ENCODE results near the gene KRT84. TPM values are rescaled to one million over a fixed set of nuclear protein-coding genes. Genes with fewer than 3 reads are reported as not detected.

Gene KRT84
- total RNA-seq, 1 experiment from 2014 or later: not detected

DNA sequence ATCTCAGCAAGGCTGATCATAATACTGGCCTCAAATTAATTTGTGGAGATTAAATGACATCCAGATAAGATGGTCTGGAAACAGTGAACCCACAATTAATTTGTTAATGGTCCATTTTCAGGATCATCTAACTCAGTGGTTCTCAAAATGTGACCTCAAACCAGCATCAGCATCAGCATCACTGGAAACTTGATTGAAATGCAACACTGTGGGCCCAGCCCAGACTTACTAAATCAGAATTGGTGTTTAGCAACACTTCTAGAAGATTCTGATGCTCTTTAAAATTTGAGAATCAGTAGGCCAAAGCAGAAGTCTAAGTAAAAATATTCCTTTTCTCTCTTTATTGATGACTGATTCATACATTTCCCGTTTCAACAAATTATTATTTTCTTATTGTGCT, 31.3 kb upstream of the KRT84 start:
- ChIA-PET CTCF (interaction anchor here (0.9 kb wide), 1 partner anchor 21 kb away, joined by 5 read pairs; no protein-coding TSS in a partner anchor), RAD21 (ENCODE audit: low non-redundant PET in 1 of 2, low total read pairs in 2 of 2, uncharacterized antibody in 2 of 2, unreplicated experiment in 2 of 2) (no interaction called here)
- intact Hi-C loops (cut with micrococcal nuclease): no loop called here

More for the DNA sequence above, 31.3 kb upstream of the KRT84 start:
- BruUV-seq (replicated peaks): no TSS peak
- no peak overlapping the region for H3K4me3 ChIP-seq (replicated peaks in 1 of 2; ENCODE audit: low read depth in 1 of 2, low read length in 2 of 2)
- H3K27ac ChIP-seq (ENCODE audit: low read depth, low read length): no peak overlapping the region
- peaks cover 0 to 18% of the 10 kb centered on the region in 2 experiments; a peak in 1 of 4 replicates for H3K4me1 ChIP-seq (ENCODE audit: control insufficient read depth in 1 of 2, insufficient read depth in 2 of 2, low read length in 2 of 2)
- DNase-seq (ENCODE audit: low read depth, low spot score) (no peak), ATAC-seq (no peak)
- H3K36me3 ChIP-seq (ENCODE audit: control insufficient read depth in 1 of 2, insufficient read depth in 2 of 2, low read length in 2 of 2): no peaks in the 10 kb centered on the region
- no peak overlapping the region for H2AFZ ChIP-seq (ENCODE audit: low read depth, low read length, poor library complexity, severe bottlenecking)
- no peaks in the 10 kb centered on the region for H4K20me1 ChIP-seq (ENCODE audit: insufficient read depth)
- no peaks in the 10 kb centered on the region for H3K9me2 ChIP-seq (ENCODE audit: insufficient read depth)
- H3K27me3 ChIP-seq (ENCODE audit: insufficient read depth, low read length): no peaks in the 10 kb centered on the region
- no peak overlapping the region for H3K4me2 ChIP-seq (ENCODE audit: low read length)
- no peak overlapping the region for H3K9ac ChIP-seq (ENCODE audit: low read length)
- no peaks in the 10 kb centered on the region for H3K9me3 ChIP-seq (ENCODE audit: control insufficient read depth in 1 of 2, insufficient read depth in 1 of 2, low read depth in 1 of 2, low read length in 2 of 2)
- TF ChIP-seq SIN3A (IDR thresholded peaks at IDR 0.05; ENCODE audit: low read depth) (no peak), CEBPB (IDR thresholded peaks at IDR 0.05; ENCODE audit: low read depth) (no peak), EZH2phosphoT487 (IDR thresholded peaks at IDR 0.05; ENCODE audit: borderline replicate concordance) (no peak), EGR1 (IDR thresholded peaks at IDR 0.05; ENCODE audit: low read depth) (no peak), ZNF274 (IDR thresholded peaks at IDR 0.05; ENCODE audit: low read depth, low read length) (no peak), CBX3 (IDR thresholded peaks at IDR 0.05; ENCODE audit: low read depth) (no peak), ELF1 (IDR thresholded peaks at IDR 0.05; ENCODE audit: borderline replicate concordance, low read depth) (no peak), RAD21 (IDR thresholded peaks at IDR 0.05; ENCODE audit: low read depth) (no peak), SRF (IDR thresholded peaks at IDR 0.05; ENCODE audit: low read depth) (no peak), FOSL1 (IDR thresholded peaks at IDR 0.05; ENCODE audit: low read depth) (no peak), YY1 (IDR thresholded peaks at IDR 0.05; ENCODE audit: extremely low read depth, insufficient replicate concordance, low read depth, low read length) (no peak), EZH2 (IDR thresholded peaks at IDR 0.05) (no peak), TCF7L2 (IDR thresholded peaks at IDR 0.05; ENCODE audit: borderline replicate concordance, extremely low read depth, insufficient read depth, insufficient read length) (no peak), POLR2A (IDR thresholded peaks at IDR 0.05; ENCODE audit: borderline replicate concordance, extremely low read depth, insufficient read depth, insufficient read length) (no peak), POLR2AphosphoS5 (IDR thresholded peaks at IDR 0.05; ENCODE audit: low read depth, low read length) (no peak)
- TF ChIP-seq, protein P1, sequence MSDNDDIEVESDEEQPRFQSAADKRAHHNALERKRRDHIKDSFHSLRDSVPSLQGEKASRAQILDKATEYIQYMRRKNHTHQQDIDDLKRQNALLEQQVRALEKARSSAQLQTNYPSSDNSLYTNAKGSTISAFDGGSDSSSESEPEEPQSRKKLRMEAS (IDR thresholded peaks at IDR 0.05): no peak
- TF ChIP-seq, protein P2, sequence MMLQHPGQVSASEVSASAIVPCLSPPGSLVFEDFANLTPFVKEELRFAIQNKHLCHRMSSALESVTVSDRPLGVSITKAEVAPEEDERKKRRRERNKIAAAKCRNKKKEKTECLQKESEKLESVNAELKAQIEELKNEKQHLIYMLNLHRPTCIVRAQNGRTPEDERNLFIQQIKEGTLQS (IDR thresholded peaks at IDR 0.05): no peak
- TF ChIP-seq, protein P3, sequence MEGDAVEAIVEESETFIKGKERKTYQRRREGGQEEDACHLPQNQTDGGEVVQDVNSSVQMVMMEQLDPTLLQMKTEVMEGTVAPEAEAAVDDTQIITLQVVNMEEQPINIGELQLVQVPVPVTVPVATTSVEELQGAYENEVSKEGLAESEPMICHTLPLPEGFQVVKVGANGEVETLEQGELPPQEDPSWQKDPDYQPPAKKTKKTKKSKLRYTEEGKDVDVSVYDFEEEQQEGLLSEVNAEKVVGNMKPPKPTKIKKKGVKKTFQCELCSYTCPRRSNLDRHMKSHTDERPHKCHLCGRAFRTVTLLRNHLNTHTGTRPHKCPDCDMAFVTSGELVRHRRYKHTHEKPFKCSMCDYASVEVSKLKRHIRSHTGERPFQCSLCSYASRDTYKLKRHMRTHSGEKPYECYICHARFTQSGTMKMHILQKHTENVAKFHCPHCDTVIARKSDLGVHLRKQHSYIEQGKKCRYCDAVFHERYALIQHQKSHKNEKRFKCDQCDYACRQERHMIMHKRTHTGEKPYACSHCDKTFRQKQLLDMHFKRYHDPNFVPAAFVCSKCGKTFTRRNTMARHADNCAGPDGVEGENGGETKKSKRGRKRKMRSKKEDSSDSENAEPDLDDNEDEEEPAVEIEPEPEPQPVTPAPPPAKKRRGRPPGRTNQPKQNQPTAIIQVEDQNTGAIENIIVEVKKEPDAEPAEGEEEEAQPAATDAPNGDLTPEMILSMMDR (IDR thresholded peaks at IDR 0.05 in 2 of 3, conservative IDR thresholded peaks at IDR 0.05 in 1 of 3; ENCODE audit: borderline replicate concordance in 1 of 3, insufficient read depth in 1 of 3, low read depth in 2 of 3, low read length in 2 of 3): no peak
- TF ChIP-seq, protein P4, sequence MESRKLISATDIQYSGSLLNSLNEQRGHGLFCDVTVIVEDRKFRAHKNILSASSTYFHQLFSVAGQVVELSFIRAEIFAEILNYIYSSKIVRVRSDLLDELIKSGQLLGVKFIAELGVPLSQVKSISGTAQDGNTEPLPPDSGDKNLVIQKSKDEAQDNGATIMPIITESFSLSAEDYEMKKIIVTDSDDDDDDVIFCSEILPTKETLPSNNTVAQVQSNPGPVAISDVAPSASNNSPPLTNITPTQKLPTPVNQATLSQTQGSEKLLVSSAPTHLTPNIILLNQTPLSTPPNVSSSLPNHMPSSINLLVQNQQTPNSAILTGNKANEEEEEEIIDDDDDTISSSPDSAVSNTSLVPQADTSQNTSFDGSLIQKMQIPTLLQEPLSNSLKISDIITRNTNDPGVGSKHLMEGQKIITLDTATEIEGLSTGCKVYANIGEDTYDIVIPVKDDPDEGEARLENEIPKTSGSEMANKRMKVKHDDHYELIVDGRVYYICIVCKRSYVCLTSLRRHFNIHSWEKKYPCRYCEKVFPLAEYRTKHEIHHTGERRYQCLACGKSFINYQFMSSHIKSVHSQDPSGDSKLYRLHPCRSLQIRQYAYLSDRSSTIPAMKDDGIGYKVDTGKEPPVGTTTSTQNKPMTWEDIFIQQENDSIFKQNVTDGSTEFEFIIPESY (IDR thresholded peaks at IDR 0.05; ENCODE audit: extremely low read depth, insufficient replicate concordance, low read length): no peak
- no peaks in the 10 kb centered on the region for H3K79me2 ChIP-seq (ENCODE audit: insufficient read depth, low read length)
- POLR2A ChIA-PET: no interaction called here

Data from HCT116 (cell line).